ENCODE data around the gene PRKAR2A. TPM values are rescaled to one million over a fixed set of nuclear protein-coding genes. Genes with fewer than 3 reads are reported as not detected.

The PRKAR2A gene
- total and polyA plus RNA-seq, 2 donors (not counting 3 experiments of a cell fraction or from before 2014, with no cell fraction given) = 8.6 to 69.9 TPM

- no peak overlapping the region for H3K27ac ChIP-seq (ENCODE audit: insufficient read depth, low read depth, low read length)
- no peak overlapping the region for H3K9ac ChIP-seq (replicated peaks; ENCODE audit: extremely low read depth, insufficient read depth, low read length)
- H3K4me1 ChIP-seq (ENCODE audit: control insufficient read depth, extremely low read depth, insufficient read depth, low read length) = peaks cover 3% of the 10 kb centered on the region
- no TSS peak for BruUV-seq (replicated peaks)
- H3K79me2 ChIP-seq (ENCODE audit: control insufficient read depth, insufficient read depth, low read length) = no peaks in the 10 kb centered on the region
- dilution Hi-C loops (cut with MboI; ENCODE audit: extremely low pct_ligation_motif_present, low sequenced_read_pairs) (no loop called here), intact Hi-C loops (cut with micrococcal nuclease) (loop anchor here (5.0 kb wide), 1 partner anchor 220 kb away; no protein-coding TSS in a partner anchor)
- no peaks in the 10 kb centered on the region for H3K9me1 ChIP-seq (replicated peaks; ENCODE audit: control insufficient read depth, extremely low read depth, insufficient read depth, low read length)
- CTCF ChIA-PET = interaction anchor here (0.6 kb wide), 1 partner anchor 167 kb away, joined by 3 read pairs; no protein-coding TSS in a partner anchor
- no peak for FAIRE-seq
- no peaks in the 10 kb centered on the region for H3K27me3 ChIP-seq (ENCODE audit: control insufficient read depth in 2 of 2, insufficient read depth in 2 of 2, low read length in 2 of 2)
- POLR2A ChIA-PET = no interaction called here
- H4K20me1 ChIP-seq (replicated peaks; ENCODE audit: control insufficient read depth, extremely low read depth, insufficient read depth, low read length) = no peaks in the 10 kb centered on the region
- H2AFZ ChIP-seq (ENCODE audit: low read depth, low read length) = no peak overlapping the region
- TF ChIP-seq EZH2 (IDR thresholded peaks at IDR 0.05; ENCODE audit: borderline replicate concordance, low read depth, low read length, severe bottlenecking) (no peak), JUN (IDR thresholded peaks at IDR 0.05; ENCODE audit: borderline replicate concordance, insufficient read depth, insufficient read length, low read depth) (no peak), GATA2 (IDR thresholded peaks at IDR 0.05; ENCODE audit: insufficient read depth, insufficient read length, low read depth, low read length) (no peak), POLR2AphosphoS5 (IDR thresholded peaks at IDR 0.05; ENCODE audit: insufficient read depth, low read depth, low read length) (no peak), POLR2A (IDR thresholded peaks at IDR 0.05; ENCODE audit: low read depth, low read length) (no peak), FOS (IDR thresholded peaks at IDR 0.05; ENCODE audit: borderline replicate concordance, insufficient read depth, low read length) (no peak), MYC (IDR thresholded peaks at IDR 0.05; ENCODE audit: low read depth, low read length) (no peak)
- TF ChIP-seq, protein P1, sequence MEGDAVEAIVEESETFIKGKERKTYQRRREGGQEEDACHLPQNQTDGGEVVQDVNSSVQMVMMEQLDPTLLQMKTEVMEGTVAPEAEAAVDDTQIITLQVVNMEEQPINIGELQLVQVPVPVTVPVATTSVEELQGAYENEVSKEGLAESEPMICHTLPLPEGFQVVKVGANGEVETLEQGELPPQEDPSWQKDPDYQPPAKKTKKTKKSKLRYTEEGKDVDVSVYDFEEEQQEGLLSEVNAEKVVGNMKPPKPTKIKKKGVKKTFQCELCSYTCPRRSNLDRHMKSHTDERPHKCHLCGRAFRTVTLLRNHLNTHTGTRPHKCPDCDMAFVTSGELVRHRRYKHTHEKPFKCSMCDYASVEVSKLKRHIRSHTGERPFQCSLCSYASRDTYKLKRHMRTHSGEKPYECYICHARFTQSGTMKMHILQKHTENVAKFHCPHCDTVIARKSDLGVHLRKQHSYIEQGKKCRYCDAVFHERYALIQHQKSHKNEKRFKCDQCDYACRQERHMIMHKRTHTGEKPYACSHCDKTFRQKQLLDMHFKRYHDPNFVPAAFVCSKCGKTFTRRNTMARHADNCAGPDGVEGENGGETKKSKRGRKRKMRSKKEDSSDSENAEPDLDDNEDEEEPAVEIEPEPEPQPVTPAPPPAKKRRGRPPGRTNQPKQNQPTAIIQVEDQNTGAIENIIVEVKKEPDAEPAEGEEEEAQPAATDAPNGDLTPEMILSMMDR (IDR thresholded peaks at IDR 0.05; ENCODE audit: extremely low read depth in 1 of 2, insufficient read depth in 1 of 2, low read depth in 1 of 2, low read length in 2 of 2) = no peak
- TF ChIP-seq, protein P2, sequence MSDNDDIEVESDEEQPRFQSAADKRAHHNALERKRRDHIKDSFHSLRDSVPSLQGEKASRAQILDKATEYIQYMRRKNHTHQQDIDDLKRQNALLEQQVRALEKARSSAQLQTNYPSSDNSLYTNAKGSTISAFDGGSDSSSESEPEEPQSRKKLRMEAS (IDR thresholded peaks at IDR 0.05; ENCODE audit: insufficient read depth, insufficient read length) = no peak
- H3K36me3 ChIP-seq (ENCODE audit: control insufficient read depth in 2 of 2, extremely low read depth in 1 of 2, insufficient read depth in 2 of 2, low read length in 2 of 2) = peaks cover 0 to 2% of the 10 kb centered on the region in 2 experiments
- H3K4me2 ChIP-seq (ENCODE audit: insufficient read depth, low read length) = no peak overlapping the region
- no peaks in the 10 kb centered on the region for H3K9me3 ChIP-seq (replicated peaks; ENCODE audit: control insufficient read depth, insufficient read depth, low read length)
- H3K4me3 ChIP-seq (replicated peaks in 1 of 3; ENCODE audit: insufficient read depth in 1 of 3, low read depth in 1 of 3, low read length in 3 of 3) = no peak overlapping the region
- no peak for DNase-seq (ENCODE audit: low read depth, low spot score)
These were observed 10.0 kb upstream of the PRKAR2A start for GRCh38 chr3:48857641-48858040.

Data from endothelial cell of umbilical vein (primary cell).